GM06990 (cell line): ENCODE data around the gene CCDC85B.

ENCODE experiments used
- DNase-seq: peaks from one replicate; pipeline ENCODE4 v3.0.0-alpha.2; 2011; ENCODE audit not compliant: insufficient read length; ENCODE audit errors: extremely low read depth
- H3K27me3 ChIP-seq: replicated peaks from 2 replicates; pipeline ENCODE4 v1.6.0; 2011; ENCODE audit warnings: low read length; ENCODE audit not compliant: control insufficient read depth, insufficient read depth
- H3K36me3 ChIP-seq: 2 replicates; pipeline ENCODE4 v1.5.1; 2011; ENCODE audit warnings: low read length; ENCODE audit not compliant: control insufficient read depth, insufficient read depth
- H3K4me3 ChIP-seq: replicated peaks from 2 replicates; pipeline ENCODE4 v1.5.1; 2011; ENCODE audit warnings: low read depth, mild to moderate bottlenecking, control low read depth, low read length
- CTCF ChIP-seq: IDR thresholded peaks from 2 replicates; pipeline ENCODE4 v1.5.1; 2011; ENCODE audit warnings: low read length, control low read depth, mild to moderate bottlenecking, inconsistent platforms; ENCODE audit not compliant: insufficient read depth, poor library complexity, severe bottlenecking

The CCDC85B gene

GRCh38 chr11:65859812-65860277, 30.6 kb upstream of the CCDC85B start:
- H3K36me3 ChIP-seq = peaks cover 38% of the 10 kb centered on the region

GRCh38 chr11:65860278-65861164, 30.0 kb upstream of the CCDC85B start, which contains the start of gene MUS81:
Gene MUS81, plus strand, starts transcription at chr11:65860433. Its CDS starts 321 bp downstream, at chr11:65860754.
- peaks cover 37% of the 10 kb centered on the region for H3K36me3 ChIP-seq
- peak; percentile 98 for DNase-seq
- no peaks in the 10 kb centered on the region for H3K27me3 ChIP-seq
- H3K4me3 ChIP-seq = peak within 1 kb of the TSS; percentile 97
- TF ChIP-seq CTCF = peak; percentile 86

More at GRCh38 chr11:65859812-65860277, 30.6 kb upstream of the CCDC85B start:
- peak overlapping the region; percentile 97 for H3K4me3 ChIP-seq
- no peak for TF ChIP-seq CTCF
- no peak for DNase-seq
- H3K27me3 ChIP-seq = no peaks in the 10 kb centered on the region

GRCh38 chr11:65861165-65861505, 29.3 kb upstream of the CCDC85B start:
- H3K27me3 ChIP-seq = no peaks in the 10 kb centered on the region
- no peak for DNase-seq
- H3K4me3 ChIP-seq = peak overlapping the region; percentile 97
- peaks cover 36% of the 10 kb centered on the region for H3K36me3 ChIP-seq
- no peak for TF ChIP-seq CTCF

GRCh38 chr11:65861533-65862183, 28.8 kb upstream of the CCDC85B start:
- DNase-seq = no peak
- Histone ChIP-seq H3K36me3 (peaks cover 39% of the 10 kb centered on the region), H3K4me3 (peak overlapping the region; percentile 97), H3K27me3 (no peaks in the 10 kb centered on the region)
- no peak for TF ChIP-seq CTCF

- DNase-seq = no peak
- Histone ChIP-seq H3K36me3 (peaks cover 44% of the 10 kb centered on the region), H3K27me3 (no peaks in the 10 kb centered on the region), H3K4me3 (no peak overlapping the region)
- no peak for TF ChIP-seq CTCF
Observed at GRCh38 chr11:65862191-65862735, 28.2 kb upstream of the CCDC85B start.
